ENCODE measurements around the gene KCNJ15.

KCNJ15 gene

DNA sequence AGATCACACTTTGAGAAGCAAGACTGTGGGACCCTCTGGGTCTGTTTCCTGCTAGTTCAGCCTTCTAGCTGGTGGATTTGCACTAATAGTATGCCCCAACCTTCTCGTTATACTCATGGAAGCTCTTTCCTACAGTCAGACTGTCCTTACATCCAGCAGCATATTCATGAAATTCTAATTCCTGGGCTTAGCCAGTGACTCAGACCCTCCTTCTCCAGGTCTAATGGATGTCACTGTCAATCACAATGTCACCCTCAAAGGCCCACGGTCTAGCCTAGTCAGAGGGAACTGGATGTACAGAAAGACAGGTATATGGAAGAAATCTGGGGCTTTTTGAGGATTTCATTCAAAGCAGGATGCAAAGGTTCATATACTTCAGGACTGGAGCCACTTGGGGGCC lies 72.4 kb downstream of the KCNJ15 start:
- no peak for DNase-seq

DNA sequence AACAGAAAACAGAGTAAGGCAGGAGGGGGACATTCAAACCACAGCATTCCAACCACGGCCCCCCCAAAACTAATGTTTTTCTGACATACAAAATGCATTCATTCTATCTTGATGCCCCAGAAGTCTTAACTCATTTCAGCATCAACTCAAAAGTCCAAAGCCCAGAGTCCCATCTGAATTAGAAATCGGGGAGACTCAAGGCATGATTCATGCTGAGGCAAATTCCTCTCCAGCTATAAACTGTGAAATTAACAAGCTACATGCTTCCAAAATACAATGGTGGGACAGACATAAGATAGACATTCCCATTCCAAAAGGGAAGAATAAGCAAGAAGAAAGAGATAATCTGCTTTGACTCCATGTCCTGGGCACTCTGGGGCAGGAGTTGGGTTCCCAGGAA lies 73.9 kb downstream of the KCNJ15 start:
- DNase-seq: no peak

DNA sequence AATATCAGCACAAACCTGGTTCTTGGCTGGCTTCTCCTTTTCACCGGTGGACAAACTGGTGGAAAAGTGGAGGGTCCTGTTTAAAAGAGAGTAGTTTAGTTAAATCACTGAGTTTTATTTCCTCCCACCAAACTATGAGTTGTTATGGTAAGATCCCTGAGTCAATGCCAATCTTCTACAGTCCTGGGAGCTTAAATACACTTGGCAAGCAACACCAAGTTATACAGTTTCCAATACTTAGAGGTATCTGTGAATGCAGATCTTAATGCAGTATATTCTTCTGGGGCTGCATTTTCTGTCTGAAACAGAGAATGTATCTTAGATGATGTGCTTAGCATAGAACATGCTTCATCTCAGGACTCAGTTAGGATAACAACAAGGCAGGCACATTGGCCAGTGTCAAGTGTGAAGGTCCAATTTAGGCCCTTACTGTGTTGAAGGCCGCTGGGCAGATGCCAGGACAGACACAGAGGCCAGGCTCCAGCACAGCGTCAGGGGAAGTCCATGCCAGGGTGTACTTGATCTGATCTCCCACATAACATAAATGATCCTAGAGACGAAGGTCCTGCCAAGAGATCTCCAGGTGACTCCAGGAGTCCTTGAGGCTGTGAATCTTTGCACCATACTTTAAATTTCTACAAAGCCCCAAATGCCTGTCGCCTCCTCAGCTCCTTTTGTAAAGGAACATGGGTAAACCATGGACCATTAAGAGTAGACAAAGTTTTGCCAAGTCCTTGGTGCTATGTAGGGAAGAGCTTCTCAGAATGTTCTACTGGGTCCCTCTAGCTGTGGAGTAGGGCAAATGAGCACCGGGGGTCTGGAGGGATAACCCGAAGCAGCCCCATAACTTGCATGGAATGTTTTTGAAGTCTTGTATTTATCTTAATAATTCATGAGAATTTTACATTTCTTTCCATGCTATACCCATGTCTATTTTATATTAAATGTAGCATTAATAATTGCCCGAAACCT lies 76.8 kb downstream of the KCNJ15 start:
- no peak for DNase-seq

DNA sequence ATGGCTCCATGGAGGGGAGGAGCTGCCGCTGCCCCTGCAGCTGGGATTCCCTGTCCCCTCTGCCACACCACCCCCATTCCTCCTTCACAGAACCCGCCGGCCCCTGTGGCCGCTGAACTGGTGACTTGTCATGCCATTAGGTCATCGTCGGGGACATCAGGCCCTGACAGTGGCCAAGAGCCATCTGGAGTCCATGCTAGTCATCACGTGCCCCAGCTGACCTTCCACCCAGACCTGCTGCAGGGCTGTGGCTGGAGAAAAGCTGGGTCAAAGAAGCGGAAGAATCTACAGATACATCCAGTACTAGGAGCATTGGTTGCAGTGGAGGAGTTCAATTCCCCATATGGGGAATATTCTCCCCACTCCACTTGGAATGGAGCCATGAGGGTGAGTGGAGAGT lies 78.1 kb downstream of the KCNJ15 start:
- no peak for DNase-seq

DNA sequence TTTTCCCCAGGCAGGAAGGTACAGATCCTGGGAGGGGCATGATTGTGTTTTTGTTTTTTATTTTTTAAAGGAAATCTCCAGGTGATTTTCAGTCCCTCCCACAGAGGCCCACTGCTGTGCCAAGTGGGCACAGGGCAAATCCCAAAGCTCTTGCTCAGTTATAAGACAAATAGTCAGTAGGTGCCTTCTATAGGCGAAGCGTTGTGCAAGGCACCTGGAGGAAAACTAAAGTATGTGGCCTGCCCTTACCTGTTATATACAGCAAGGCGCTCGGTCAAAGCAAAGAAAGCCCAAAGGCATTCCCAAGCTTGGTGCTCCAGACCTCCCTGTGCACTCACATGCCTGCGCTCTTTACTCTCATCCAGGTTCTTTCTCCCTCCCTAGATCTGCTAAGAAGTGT lies 81.0 kb downstream of the KCNJ15 start:
- DNase-seq: no peak

DNA sequence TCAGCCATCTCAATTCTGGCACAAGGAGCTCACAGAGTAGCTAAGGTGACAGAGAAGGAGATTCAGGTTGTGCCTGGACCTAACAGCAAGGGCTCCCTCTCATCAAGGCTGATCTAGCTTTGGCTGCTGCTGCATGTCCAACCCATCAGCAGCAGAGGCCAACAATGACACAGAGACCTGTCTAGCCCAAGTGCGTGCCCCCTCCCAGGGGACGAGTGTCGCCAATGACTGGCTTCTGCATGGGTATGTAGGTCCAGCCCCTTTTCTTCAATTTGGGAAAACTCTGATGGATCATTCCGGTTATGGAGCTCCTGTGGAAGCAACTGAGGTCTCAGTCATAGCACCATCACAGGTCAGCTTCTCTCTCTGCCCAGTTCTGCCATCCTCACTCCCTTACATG lies 83.3 kb downstream of the KCNJ15 start:
- DNase-seq: no peak

DNA sequence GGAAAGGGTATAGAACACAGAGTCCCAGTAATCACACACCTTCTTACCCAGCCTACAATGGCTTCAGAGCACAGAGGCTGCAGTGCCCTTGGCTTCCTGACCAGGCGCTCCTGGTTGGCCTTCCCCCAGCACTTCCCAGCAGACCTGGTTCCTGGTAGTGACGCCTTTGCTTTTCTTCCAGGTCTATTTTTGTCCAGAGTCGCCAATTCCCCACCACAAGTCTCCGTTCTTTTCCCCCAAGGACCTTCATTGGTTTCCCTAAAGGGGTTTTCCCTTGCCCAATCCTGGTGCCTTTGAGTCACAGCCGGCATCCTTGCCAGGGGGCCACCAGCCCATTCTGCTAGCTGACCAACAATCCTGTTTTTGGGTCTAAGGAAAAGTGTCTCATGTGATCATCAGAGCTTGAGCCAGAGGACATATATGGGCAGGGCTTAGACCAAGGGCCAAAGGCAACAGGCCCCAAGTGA lies 84.8 kb downstream of the KCNJ15 start:
- DNase-seq: no peak

DNA sequence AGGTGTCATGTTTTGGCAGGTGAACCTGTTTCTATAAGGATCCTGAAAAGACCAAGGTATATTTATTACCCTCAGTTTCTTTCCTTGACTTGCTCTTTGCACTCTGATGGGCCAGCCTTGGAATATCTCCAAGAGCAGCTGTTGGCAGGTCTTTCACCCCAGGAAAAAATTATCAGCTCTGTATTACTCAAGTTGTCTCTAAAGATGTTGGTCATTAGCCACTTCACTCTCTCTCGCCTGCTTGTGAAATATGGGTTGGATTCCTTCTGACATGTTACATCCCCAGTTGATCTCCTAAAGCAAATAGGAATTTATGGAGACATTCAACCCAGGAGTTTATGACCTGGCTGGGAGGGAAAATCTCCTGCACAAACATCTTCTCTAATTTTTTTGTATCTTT lies 85.9 kb downstream of the KCNJ15 start:
- no peak for DNase-seq

DNA sequence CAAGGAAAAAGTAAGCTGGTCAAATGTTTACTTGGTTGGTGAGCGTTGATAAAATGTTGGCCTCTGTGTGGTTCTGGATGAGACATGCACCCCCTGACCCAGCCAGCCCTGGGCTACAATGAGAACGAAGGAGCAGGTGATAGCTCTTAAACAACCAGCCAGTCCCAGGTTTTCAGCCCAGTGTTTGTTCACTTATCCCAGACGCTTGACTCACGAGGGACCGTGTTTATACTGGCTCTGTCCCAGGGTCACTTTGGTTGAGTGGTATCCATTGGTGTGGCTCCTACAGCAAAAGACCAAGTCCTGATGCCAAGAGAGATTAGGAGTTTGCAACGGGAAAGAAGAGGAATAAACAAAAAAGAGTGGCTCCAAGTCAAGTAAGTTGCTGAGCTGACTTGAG lies 86.9 kb downstream of the KCNJ15 start:
- DNase-seq: no peak

DNA sequence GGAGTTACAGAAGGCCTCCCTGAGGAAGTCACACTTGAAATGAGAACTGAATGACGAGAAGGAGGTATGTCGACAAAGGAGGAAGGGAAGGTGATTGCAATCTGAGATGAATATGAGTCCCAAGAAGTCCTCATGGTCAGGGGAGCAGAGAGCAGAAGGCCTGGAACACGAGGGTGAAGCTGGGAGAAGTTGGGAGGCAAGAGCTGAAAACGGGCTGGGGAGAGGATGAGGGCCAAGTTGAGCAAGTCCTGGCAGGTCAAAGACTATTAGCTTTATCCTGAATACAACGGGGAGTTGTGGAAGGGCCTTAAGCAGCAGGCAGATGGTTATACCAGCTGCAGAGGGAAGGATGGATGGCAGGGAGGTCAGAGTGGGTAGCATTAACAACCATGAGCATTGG lies 89.5 kb downstream of the KCNJ15 start:
- no peak for DNase-seq

DNA sequence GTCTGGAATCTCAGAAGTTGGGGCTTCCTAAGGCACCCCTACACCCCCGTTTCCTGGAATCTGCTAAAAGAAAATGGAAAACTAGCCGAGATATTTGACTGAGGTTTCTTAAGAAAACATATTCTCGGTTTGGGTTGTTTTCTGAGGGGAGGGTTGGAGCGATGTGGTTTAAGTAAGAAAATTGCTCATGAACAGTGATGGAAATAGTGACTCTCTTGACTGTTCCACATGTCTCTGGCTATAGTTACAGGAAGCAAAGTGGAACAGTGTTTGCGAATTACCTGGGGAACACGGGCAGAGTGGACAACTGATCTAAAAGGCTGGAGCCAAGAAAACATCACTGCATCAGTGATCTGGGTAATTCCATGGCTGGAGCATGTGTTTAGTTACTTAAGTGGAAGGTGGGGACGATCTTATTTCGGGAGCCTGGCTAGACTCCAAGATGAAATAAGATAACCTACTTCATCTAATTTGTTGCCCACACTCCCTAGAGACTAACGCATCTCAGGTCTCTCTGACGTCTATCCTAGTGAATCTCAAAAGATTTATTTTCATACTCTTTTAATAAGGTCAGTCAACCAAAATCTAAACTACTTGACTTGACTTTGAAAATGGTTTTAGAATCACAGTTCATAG lies 92.4 kb downstream of the KCNJ15 start:
- DNase-seq: no peak

DNA sequence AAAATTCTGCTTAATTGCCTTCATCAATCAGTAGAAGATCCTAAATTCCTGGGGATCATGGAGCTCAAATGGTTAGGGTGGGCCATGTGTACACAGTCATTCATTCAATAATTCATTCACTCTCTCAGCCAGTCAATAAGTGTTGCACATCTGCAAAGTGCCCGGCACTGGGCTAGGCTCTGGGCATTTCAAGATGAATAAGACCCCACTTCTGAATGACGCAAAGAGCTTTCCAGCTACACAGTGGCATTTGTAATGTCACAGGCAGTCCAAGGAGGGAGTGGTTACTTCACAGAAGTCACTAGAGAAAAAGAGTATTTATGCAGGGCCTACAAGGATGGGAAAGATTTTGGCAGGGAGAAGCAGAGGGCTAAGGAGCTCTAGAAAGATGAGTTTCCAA lies 93.2 kb downstream of the KCNJ15 start:
- no peak for DNase-seq

DNA sequence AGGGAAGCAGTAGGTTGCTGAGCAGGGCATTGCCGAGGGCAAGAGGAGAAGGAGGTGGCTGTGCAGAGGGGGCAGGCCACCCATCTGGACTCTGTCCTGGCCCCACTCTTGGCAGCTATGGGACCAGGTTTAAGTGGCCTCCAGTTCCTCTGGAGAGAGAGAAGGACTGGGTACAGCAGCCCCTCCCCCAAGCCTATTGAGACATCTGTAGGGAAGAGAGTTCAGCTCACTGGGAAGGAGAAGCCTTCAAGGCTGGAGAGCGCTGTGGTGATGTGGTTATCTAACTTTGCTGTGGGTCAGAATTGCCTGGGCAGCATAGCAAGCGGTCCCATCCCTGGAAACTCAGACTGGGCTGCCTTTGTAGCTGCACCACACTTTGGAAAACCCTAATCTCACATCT lies 93.9 kb downstream of the KCNJ15 start:
- DNase-seq: no peak

DNA sequence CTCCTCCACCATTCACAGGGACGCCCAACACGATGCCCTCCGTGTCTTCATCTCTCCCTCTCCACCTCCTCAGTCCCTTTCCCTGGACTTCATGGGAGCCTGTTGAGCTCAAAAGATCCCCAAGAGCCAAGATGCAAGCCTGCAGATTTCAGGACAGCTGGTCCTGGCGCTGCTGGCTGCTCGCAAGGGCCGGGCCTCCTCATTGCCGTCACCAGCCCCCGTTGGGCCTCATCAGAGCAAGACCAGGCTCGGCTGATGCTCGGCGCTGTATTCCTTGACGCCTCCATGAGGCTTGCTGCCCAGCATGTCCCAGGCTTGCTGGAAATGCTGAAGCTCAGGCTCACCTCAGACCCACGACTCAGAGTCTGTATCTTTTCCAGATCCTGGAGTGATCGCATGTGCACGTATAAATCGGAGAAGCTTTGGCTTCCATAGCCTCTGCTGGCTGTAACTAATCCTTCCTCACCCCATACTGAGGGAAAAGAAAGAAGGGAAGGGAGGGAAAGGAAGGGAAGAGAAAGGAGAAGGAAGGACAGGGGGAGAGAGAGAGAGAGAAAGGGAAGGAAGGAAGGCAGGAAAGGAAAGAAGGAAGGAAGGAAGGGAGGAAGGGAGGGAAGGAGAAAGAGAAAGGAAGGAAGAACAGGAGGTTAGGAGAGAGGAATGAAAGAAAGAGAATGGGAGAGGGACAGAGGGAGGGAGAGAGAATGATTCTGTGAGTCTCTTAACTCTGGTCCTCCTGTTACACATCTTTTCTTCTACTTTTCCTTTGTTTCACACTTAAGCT lies 94.6 kb downstream of the KCNJ15 start:
- DNase-seq: no peak

DNA sequence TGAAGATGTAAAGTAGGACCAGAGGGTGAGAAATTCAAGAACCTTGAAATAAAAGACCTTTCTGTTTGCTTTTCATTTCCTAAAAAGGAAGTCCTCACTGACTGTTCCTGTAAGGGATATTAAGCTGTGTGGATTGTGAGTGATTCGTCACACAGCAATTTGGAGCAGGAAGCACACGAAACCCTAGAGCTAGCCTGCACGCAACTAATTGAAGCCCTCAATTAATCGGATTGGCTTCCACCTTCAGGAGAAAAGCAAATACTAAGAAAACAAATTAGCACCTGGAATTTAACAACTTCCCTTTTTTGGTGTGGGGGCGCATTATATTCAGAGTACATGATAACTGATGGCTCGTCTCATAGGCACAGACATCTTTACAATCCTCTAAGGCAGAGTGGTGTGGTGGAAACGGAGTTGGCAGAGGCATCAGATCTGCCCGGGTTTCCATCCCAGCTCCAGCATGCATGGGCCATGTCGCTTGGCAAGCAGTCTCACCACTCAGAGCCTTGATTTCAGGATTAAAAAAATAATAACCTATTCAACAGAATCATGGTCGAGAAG lies 95.2 kb downstream of the KCNJ15 start:
- no peak for DNase-seq

DNA sequence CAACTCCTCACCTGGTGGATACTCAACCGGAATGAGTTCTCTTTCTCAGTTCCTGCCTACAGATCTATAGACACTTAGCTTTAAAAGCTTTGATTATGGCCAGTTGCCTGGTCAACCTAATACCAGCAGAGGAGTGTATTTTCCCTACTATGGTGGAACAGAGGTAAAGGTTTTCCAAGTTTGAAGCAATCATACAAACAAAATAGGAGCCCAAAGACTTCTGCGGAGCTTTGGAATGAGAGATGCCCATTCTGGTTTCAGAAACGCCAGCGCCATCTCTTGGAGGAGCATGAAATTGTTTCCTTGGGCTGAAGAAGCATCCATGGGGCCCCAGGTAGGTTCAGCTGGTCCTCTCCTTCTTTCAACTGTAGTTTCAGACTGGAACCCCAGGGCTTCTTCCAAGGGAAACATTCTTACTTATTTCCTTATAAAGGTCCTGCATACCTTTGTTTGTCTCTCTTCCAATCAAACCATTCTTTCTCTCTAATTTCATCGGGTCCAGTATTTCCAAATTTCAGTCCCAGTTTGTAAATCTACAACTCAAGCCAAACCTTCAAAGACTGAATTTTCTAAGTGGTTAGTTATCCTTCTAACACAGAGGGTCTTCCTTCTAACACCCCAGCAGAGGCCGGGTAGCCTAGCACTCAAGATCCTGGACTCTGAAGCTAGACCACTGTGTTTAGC lies 95.9 kb downstream of the KCNJ15 start:
- peak; percentile 59 for DNase-seq

DNA sequence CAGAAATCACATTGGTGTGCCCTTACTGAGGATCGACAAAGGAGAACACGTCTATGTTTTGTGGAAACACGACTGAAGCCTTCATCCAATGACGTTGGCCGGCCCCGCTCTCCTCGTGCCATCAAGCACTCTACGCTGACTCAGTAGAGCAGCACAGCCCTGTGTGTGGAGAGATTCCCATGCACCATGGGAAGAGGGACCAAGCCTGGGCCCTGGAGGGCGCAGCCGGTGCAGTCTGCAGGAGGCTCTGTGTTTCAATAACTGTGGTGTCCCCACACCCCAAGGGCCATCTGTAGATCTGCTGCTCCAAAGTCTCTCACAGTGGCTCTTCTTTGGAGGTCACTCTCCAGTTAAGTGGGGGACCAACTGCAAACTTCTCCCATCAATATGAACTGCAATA lies 97.4 kb downstream of the KCNJ15 start:
- no peak for DNase-seq

DNA sequence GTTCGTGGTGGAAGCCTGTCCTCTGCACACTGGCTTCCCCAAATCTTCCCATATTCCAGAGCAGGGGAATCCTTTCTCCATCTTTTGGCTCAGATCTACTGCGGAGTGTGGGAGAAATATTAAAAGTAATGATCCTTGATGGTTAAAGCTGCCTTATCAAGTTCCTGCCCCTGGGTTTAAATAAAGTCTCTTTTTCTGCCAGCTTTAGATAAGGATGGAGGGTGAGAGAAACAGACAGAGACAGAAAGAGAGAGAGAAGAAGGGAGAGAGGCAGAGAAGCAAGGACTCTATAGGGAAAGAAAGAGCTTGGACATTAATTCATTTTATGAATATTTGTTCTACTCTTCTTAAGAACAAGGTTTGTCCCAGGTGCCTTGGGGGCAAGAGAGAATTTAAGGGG lies 98.0 kb downstream of the KCNJ15 start:
- no peak for DNase-seq

DNA sequence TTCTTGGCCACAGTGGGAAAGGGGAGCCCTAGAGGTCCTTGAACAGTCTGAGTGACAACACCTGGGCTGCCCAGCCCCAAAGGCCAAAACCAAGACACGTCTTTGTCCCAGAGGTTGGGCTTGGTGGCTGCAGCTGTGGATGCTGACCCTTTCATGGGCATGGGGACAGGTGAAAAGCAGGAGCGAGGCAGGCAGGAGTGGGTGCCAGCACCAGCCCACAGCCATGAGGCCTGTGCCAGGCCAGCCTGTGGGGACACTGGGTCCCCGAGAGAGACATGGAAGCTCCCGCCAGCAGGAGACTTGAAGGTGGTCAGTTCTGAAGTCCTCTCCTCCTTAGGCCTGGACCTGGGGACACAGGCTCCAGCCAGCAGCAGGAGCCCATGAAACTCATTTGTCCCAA lies 98.6 kb downstream of the KCNJ15 start:
- DNase-seq: no peak

DNA sequence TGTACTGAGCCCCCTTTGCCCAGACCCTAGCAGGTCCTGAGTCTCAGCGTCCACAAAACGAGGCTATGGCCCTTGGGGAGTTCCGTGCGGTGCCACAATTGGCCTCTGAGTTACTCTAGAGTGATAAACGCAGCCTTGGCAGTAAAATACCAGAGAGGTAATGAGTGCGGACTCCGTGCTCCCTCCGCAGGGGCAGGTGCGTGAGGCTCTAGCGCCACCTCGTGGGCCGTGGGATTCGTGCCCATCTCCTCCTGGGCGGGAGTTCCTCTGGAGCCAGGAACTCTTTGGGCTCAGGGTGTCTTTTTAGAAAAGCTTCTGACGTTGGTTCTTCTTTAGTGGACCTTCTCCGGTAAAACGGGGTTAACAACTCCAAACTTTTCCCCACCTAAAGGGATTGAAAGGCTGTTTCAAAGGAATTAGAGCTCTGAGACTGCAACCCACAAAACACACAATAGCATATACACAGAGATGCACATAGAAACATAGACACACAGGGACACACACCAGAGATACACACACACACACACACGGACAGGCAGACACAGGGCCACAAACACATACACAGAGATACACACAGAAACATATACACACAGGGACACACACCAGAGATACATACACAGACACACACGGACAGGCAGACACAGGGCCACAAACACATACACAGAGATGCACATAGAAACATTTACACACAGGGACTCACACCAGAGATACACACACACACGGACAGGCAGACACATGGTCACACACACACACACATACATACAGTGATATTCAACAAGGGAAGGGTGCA lies 99.4 kb downstream of the KCNJ15 start:
- DNase-seq: peak; percentile 80
